Urinary bladder (tissue), 4 donors: ENCODE results near the gene VIPR2. TPM values are rescaled to one million over a fixed set of nuclear protein-coding genes. Genes with fewer than 3 reads are reported as not detected.

Experiments used
- DNase-seq: peaks from one replicate; pipeline ENCODE4 v3.0.0-alpha.2; 2015; ENCODE audit errors: extremely low spot score
- H3K27ac ChIP-seq: one replicate; pipeline ENCODE4 v1.5.1; 2013; ENCODE audit warnings: low read depth, mild to moderate bottlenecking, moderate library complexity
- H3K36me3 ChIP-seq: one replicate; pipeline ENCODE4 v1.6.1; 2013; ENCODE audit warnings: mild to moderate bottlenecking, moderate library complexity; ENCODE audit not compliant: insufficient read depth
- H3K4me1 ChIP-seq: one replicate; pipeline ENCODE4 v1.6.1; 2013; ENCODE audit warnings: mild to moderate bottlenecking, moderate library complexity; ENCODE audit not compliant: insufficient read depth
- H3K4me3 ChIP-seq: one replicate; pipeline ENCODE4 v1.5.1; 2013; ENCODE audit warnings: low read depth, low read length
- WGBS: extraction: QIAGEN DNeasy Blood & Tissue Kit; methylation state at CpG from one replicate; pipeline ENCODE4 v1.1.7; 2013; 5-methylcytosine and 5-hydroxymethylcytosine counted together
- polyA plus RNA-seq: library from polyadenylated mRNA; stranded (reverse); fragments of 200-250 nt; gene quantifications from one replicate; pipeline ENCODE4 v1.2.3, GENCODE V29; 2013
- total RNA-seq: library from RNA; depleted of rRNA; stranded (reverse); fragments of >200 nt; gene quantifications from one replicate; pipeline ENCODE4 v1.2.3, GENCODE V29; 2014
- donor health status: healthy with polysubstance abuse.
- donor health status: healthy.

Gene VIPR2
- total and polyA plus RNA-seq, 2 donors: 2.0 to 7.8 TPM

DNA sequence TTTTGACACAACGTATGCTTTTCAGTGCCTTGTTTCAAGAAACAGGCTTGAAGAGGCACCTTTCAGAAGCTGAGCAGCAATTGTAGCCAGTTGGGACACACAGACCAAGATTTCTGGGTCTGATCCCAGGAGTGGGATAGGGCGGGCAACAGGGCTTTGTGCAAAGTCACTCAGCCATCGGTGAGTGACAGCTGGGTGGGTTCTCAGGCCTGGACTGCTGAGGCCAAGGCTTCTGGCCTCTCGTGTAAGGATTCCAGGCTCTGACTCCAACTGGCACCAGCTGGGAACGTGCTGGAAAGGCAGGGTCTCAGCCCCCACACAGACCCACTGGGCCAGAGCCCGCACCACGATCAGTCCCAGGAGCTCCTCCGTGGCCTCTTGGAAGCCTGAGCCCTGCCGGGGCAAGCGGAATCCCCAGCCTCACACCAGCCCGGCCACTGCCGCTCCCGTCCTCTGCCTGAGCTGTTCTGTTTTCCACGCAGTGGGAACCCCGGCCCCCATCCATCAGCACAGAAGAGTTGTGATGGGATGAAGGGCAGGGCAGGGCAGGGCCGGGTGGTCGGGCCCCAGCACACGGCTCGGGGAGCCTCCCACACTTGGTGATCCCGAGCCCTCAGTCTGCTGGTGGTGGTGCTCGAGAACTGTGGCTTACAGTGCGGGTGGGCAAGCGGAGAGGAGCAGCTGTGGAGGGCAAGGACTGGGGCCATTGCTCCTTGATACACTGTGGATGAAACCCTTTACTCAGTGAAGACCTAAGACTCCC, 46.8 kb downstream of the VIPR2 start:
- 93% methylated on average over 23 of the region's 23 CpGs for WGBS
- no peaks in the 10 kb centered on the region for H3K4me1 ChIP-seq
- no peak overlapping the region for H3K4me3 ChIP-seq
- no peaks in the 10 kb centered on the region for H3K36me3 ChIP-seq
- H3K27ac ChIP-seq: no peak overlapping the region
- DNase-seq: no peak

DNA sequence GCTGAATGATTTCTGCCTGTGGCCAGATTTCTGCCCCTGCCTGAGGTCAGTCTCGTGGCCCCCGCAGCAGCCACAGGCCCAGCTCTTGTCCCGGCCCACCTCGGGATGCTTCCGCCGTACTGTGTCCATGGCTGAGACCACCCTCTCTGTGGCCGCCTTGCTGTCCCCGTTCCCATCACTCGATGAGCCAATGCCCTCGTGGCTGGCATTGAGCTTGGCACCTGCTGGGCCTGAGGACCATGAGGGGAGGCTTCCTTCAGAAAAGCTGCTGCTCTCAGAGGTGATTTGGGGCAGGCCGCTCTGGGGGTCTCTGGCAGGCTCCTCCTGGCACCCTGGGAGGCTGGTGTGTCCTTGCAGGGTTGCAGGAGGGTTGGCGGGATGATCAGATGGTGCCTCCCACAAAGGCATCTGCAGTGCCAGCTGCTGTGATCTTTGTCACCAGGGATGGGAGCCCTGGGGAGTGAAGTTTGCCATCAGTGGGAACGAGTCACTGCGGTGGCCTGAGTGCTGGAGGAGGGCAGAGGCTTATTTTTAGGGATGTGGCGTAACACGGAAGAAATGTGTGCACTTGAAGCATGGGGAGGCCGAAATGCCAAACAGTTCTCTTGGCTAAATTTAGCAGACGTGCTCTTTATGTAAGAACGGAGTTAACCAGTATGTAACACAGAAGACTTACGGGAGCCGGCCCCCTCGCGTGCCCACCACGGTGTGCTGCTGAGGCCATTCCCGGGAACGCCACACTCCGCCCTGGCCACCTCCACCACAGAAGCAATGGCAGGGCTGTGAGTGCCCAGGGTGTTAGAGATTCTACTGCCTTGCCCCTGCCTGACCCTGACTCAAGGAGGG, 47.7 kb downstream of the VIPR2 start:
- Histone ChIP-seq H3K27ac (no peak overlapping the region), H3K4me1 (no peaks in the 10 kb centered on the region), H3K36me3 (no peaks in the 10 kb centered on the region), H3K4me3 (no peak overlapping the region)
- 91% methylated on average over 27 of the region's 27 CpGs for WGBS
- no peak for DNase-seq

DNA sequence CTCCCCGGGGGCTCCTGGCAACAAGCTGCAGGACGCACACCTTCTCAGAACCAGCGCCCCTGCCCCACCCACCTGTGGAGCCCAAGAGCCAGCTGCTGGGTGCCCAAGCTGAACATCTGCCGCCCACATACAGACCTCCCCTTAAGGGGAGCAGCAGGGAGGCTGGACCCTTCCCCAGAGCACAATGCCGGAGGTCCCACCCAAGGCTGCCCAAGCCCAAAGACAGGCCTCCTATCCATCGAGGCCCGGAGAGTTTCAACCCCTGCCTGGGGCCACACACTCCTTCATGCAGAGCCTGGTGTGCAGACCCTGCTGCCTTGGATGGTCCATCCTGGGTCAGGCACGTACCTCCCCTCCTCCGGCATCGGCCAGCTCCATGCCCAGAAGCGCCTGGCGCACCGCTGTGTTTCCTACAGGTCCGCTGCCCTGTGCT, 48.7 kb downstream of the VIPR2 start:
- DNase-seq: no peak
- 97% methylated on average over 14 of the region's 14 CpGs for WGBS
- H3K36me3 ChIP-seq: no peaks in the 10 kb centered on the region
- no peak overlapping the region for H3K4me3 ChIP-seq
- H3K27ac ChIP-seq: no peak overlapping the region
- H3K4me1 ChIP-seq: no peaks in the 10 kb centered on the region

DNA sequence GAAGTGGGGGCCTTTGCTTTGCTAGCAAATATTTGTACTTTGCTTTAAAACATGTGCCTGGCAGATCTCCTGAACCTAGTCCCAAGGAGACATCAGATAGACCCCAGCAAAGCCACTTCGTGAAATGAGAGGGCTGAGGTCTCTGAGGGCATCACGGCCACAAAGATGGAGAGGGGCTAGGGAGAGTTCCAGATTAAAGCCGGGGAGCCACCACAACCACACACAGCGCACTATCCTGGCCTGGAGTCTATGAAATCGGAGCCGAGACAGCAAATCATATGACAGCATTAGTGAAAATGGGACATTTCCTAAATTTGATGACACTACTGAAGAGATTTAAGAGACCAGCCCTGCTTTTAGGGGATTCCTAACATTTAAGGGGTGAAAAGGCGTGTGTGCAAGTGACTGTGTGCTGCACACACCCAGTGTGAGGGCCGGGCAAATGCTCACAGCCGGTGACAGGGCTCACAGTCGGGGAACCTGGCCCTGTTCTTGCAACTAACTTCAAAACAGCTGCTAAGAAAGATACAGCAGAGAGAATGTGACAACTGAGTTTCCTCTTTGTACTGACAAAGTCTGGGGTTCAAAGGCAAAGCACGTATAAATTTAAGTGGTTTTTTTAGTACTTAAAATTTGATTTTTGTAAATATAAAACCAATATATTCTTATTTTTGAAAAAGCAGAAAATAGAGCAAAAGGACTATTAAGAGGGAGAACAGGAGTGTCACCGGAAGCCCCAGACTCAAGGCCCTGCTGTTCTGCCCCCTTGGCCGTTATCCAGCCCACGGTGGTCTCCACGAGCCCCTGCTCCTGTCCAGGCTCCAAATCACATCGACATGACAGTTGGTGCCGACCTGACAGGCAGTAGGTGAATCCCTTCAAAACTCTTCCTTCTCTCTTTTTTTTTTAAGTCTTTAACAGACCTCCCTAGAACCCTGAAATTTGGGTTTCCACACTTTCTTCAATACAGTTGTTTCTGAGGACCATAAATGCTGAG, 49.5 kb downstream of the VIPR2 start:
- H3K4me1 ChIP-seq: no peaks in the 10 kb centered on the region
- 84% methylated on average over 17 of the region's 17 CpGs for WGBS
- no peak for DNase-seq
- H3K27ac ChIP-seq: no peak overlapping the region
- H3K36me3 ChIP-seq: no peaks in the 10 kb centered on the region
- no peak overlapping the region for H3K4me3 ChIP-seq

DNA sequence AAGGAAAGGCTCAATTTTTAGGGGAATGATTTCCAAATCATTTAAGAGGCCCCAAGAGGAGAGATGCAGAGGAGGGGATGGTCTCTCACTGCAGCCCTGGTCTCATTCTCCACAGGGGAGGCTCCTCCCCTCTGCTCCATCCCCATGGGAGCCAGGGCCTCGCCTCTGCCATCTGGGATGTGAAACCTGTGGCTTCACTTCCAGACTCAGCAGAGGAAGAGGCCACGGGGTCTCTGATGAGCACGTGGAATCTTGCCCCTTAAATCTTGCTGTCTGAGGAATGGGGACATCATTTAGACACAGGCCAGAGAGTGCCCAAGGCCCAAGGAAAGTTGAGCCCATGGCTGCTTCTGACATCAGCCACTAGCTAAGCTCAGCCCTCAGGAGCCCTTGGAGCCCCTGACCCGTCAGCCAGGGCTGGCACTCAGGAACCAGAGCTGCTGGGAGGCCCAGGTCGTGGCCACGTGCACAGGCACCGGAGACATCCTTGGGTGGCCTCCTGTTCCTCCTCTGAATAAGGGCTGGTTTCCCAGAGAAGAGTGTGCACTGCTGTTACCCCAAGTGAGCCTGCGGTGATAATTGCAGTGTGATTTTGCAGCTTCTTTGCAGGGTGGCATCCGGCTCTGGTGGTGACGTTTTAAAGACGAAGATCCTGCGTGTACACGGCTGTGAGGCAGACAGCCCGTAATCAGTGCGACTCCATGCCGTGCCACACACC, 50.5 kb downstream of the VIPR2 start:
- DNase-seq: no peak
- no peaks in the 10 kb centered on the region for H3K36me3 ChIP-seq
- H3K27ac ChIP-seq: no peak overlapping the region
- no peak overlapping the region for H3K4me3 ChIP-seq
- 83% methylated on average over 16 of the region's 16 CpGs for WGBS
- H3K4me1 ChIP-seq: no peaks in the 10 kb centered on the region

DNA sequence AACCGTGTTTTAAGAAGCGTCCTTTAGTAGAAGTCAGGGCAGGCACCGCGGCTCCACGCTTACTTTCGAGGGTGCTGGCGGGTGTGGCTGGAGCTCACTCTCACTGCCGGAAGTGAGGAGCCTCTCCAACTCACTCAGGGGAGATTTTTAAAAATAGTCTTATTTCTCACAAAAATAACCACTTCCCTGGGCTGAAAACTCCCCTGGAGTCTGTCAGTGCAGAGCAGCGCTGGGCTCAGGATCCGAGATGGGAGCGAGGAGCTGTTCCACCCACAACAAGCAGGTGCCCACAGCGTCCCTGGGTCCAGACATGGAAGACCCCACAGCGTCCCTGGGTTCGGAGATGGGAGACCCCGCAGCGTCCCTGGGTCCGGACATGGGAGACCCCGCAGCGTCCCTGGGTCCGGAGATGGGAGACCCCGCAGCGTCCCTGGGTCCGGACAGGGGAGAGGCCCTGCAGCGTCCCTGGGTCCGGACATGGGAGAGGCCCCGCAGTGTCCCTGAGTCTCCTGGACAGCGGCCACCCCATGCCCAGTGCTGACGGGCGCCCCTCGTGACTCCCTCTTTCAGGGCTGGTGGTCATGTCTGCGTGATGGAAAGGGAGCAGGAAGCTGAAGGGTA, 51.2 kb downstream of the VIPR2 start:
- H3K4me3 ChIP-seq: no peak overlapping the region
- H3K27ac ChIP-seq: no peak overlapping the region
- no peaks in the 10 kb centered on the region for H3K36me3 ChIP-seq
- no peaks in the 10 kb centered on the region for H3K4me1 ChIP-seq
- 92% methylated on average over 31 of the region's 31 CpGs for WGBS
- no peak for DNase-seq

DNA sequence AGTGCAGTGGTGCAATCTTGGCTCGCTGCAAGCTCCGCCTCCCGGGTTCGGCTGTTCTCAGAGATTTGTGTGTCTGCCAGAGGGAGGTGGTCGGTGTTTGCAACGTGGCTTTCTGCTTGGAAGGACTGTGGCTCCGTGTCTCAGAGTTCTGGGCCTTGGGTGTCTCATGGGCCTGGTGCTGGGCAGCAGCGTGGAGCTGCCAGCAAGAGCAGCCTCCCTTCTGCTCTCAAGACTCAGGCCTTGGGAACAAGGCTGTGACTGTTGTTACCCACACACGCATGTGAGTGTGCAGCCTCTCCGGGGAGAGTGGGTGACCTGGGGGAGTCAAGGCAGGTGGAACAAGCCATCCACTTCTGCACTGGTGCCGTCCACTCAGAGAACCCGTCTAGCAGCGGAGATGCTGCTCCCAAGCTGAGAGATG, 52.0 kb downstream of the VIPR2 start:
- H3K27ac ChIP-seq: no peak overlapping the region
- WGBS: 65% methylated on average over 13 of the region's 13 CpGs
- H3K4me3 ChIP-seq: no peak overlapping the region
- no peaks in the 10 kb centered on the region for H3K4me1 ChIP-seq
- no peak for DNase-seq
- H3K36me3 ChIP-seq: no peaks in the 10 kb centered on the region

DNA sequence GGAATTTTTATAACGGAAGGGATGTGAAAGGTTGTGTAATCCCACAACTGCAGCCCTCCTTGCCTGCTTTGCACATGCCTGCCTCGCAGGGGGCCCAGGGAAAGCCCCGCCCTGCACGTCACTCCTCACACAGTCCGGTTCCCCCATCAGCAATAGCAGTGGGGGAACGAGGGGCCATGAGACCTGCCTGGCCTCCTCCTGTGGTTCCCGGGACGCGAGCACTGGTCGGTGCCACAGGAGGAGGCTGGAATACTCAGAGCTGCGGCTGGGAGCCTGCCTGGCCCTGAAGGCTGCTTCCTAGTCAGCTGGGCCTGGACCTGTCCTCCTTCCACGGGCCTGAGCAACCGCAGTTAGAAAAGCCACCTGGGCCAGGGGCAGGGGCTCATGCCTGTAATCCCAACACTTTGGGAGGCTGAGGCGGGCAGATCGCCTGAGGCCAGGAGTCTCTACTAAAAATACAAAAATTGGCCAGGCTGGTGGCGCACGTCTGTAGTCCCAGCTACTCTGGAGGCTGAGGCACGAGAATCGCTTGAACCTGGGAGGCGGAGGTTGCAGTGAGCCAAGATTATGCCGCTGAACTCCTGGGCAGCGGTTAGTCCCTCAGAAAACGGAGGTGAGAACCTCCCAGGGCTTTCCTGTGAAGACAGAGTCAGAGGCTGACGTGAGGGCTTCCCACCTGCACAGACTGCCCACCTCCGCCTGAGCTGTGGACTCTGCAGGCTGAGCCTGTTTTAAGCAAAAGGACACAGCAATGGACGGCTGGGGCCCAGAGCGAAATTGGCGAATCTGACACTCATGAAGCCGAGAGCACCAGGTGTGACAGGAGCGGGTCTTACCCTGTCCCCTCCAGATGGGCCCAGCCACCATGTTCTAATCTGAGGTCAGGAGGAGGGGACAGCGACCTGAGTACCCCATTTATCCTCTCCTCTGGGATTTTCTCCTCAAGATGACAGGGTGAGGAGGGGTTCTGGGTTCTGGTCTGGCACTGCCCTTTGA, 52.9 kb downstream of the VIPR2 start:
- DNase-seq: no peak
- no peaks in the 10 kb centered on the region for H3K4me1 ChIP-seq
- 92% methylated on average over 31 of the region's 31 CpGs for WGBS
- H3K36me3 ChIP-seq: no peaks in the 10 kb centered on the region
- no peak overlapping the region for H3K4me3 ChIP-seq
- no peak overlapping the region for H3K27ac ChIP-seq

DNA sequence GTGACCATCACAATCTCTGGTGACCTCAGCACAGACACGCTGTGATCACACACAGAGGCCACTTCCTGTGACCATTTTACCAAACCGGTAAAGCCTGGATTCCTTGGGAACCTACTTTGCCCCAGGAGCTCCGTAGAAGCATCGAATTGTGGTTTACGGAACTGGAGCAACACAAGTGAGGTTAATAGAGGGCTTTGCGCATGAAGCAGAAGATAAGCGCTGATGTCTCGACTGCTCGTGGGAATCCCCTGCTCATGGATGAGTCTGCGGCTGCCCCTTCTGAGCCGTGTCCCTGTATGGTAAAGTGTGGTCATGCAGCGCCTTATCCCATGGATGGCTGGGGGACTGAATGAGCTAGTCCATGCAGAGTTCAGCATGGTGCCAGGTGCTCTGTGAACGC, 53.6 kb downstream of the VIPR2 start:
- no peak for DNase-seq
- no peaks in the 10 kb centered on the region for H3K36me3 ChIP-seq
- H3K27ac ChIP-seq: no peak overlapping the region
- no peak overlapping the region for H3K4me3 ChIP-seq
- H3K4me1 ChIP-seq: no peaks in the 10 kb centered on the region
- 80% methylated on average over 13 of the region's 13 CpGs for WGBS

DNA sequence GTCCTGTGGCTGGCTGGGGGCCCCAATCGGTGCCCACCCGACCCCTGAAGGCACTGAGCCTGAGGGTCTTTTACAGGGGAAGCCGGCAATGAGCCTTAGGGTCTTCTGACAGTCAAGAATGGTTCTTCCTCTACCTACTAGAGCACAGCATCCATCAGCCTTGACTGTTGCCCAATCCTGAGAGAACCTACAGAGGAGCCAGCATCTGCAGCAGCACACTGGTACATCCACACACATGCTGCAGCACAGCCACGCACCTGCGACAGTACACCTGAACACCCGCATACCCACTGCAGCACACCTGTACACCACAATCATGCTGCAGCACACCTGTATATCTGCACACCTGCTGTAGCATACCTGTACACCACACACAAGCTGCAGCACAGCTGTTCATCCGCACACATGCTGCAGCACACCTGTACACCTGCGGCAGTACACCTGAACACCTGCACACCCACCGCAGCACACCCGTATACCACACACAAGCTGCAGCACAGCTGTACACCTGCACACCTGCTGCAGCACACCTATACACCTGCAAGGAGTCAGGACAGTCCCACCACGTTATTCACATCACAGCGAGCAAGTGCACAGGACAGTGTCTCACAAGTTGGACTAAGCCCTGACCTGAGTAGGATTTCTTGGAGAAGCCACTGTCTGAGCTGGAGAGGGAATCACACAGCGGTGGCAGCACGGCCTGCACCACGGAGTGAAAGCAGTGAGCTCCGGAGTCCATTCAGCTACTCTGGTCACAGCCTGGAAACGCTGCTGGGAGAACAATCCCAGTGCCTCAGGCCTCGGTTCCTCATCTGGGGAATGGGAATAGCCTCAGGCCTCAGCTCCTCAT, 56.4 kb downstream of the VIPR2 start:
- no peak for DNase-seq
- Histone ChIP-seq H3K4me1 (no peaks in the 10 kb centered on the region), H3K4me3 (no peak overlapping the region), H3K27ac (no peak overlapping the region), H3K36me3 (no peaks in the 10 kb centered on the region)
- WGBS: 87% methylated on average over 18 of the region's 18 CpGs

DNA sequence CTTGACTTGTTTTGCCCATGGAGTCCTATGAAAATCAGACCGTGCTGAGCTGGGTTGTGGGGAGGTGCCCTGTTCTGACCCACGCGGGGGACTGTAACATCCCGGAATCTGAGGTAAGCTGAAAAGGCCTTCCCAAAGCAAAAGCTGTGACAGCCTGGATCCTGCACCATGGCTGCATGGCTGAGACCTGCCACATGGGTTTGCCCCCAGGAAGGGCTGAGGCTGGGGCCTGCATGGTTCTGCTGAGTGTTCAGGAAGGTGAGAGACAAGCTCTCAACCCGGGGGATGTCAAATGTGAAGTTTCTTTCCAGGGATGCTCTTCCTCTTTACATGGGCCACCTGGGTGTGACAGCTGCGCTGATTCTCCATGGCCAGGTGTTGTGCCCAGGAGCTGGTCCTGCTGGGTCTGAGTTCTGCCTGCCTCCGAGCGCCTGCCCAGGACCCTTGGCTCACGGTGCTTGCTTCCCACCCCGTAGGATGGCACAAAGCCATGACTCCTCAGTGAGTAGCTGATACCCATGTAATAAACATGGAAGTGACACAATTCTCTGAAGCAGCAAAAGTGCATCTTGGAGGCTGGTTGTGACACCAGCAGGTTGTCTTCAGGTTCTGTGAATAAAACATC, 58.3 kb downstream of the VIPR2 start:
- H3K36me3 ChIP-seq: no peaks in the 10 kb centered on the region
- WGBS: 77% methylated on average over 10 of the region's 10 CpGs
- H3K4me1 ChIP-seq: no peaks in the 10 kb centered on the region
- no peak for DNase-seq
- H3K4me3 ChIP-seq: no peak overlapping the region
- no peak overlapping the region for H3K27ac ChIP-seq
